ENCODE results near the gene ZNF579. TPM values are rescaled to one million over a fixed set of nuclear protein-coding genes. Genes with fewer than 3 reads are reported as not detected.

Gene ZNF579
- polyA plus RNA-seq, 4 donors: 14.4 to 21.1 (median 18.3) TPM

DNA sequence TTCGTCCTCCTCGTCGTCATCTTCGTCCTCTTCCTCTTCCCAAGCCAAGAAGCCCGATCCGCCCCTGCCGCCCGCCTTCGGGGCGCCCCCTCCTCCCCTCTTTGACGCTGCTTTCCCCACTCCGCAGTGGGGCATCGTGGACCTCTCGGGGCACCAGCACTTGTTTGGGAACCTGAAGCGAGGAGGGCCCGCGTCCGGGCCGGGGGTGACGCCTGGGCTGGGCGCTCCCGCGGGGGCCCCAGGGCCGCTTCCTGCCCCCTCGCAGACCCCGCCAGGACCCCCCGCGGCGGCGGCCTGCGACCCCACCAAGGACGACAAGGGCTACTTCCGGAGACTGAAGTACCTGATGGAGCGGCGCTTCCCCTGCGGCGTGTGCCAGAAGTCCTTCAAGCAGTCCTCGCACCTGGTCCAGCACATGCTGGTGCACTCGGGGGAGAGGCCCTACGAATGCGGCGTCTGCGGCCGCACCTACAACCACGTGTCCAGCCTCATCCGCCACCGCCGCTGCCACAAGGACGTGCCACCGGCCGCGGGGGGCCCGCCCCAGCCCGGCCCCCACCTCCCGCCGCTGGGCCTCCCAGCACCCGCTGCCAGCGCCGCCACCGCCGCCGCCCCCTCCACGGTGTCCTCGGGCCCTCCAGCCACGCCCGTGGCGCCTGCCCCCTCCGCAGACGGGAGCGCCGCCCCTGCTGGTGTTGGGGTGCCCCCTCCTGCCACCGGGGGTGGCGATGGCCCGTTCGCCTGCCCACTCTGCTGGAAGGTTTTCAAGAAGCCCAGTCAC lies 33.5 kb upstream of the ZNF579 start:
- DNase-seq (ENCODE audit: low read depth in 4 of 4, low spot score in 3 of 4): no peak

- DNase-seq (ENCODE audit: low read depth in 4 of 4, low spot score in 3 of 4): no peak
Observed at GRCh38 chr19:55613396-55613795, 32.7 kb upstream of the ZNF579 start.

DNA sequence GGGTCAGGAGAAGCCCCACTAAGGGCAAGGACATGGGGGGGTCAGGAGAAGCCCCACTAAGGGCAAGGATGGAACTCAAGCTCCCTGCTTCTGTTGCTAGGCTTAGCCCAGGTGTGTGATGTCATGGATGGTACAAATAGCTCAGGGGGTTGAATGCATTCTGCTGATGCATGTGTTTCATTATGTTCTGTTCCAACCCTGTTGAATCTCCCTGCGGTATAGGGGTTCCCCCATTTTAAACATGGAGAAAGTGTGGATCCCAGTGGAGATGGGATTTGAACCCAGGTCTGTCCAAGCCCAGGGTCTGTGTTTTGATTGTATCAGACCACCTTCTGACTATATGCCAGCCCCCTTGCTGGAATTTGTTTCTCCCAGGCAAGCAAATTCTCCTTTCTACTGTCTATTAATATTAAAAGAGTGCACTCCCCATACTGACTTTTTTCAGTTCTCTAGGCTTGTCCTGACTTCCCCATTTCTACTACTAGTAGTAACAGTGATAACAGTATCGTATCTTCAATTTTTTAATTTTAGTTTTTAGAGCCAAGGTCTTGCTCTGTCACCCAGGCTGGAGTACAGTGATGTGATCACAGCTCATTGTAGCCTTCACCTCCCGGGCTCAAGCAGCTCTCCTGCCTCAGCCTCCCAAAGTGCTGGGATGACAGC lies 31.5 kb upstream of the ZNF579 start:
- DNase-seq (ENCODE audit: low read depth in 4 of 4, low spot score in 3 of 4): no peak

DNA sequence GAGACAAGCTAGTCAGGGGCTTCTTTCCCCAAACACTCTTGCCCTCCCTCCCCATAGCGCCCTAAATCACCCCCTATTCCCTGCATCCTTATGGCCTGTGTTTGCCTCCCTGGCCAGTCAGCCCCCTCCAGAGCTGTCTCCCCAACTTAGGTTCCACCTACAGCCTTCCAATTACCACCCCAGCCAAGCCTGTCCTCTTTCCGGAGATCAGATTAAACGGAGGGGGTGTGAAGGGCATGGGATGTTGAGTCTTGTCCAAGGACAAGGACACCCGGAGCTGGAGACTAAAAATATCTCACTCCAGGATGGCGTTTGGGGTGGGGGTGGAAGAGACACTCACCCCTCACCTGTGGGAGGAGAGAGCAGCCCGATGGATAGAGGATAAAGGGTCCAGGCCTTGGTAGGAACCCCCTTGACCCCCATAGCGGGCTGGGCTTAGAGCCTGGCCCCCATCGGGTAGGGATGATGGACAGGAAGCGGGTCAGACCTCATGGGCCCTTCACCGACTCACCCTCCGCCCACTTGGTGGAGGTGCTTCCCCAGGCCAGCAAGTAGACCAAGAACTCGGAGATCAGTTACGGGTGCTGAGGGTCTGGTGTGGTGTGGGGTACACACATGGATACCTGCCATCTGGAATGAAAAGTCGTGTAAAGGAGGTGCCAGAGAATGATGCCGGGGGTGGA lies 30.8 kb upstream of the ZNF579 start:
- DNase-seq (ENCODE audit: low read depth in 4 of 4, low spot score in 3 of 4): no peak

GRCh38 chr19:55609326-55609725 lies 28.7 kb upstream of the ZNF579 start:
- DNase-seq (ENCODE audit: low read depth in 4 of 4, low spot score in 3 of 4): no peak

DNA sequence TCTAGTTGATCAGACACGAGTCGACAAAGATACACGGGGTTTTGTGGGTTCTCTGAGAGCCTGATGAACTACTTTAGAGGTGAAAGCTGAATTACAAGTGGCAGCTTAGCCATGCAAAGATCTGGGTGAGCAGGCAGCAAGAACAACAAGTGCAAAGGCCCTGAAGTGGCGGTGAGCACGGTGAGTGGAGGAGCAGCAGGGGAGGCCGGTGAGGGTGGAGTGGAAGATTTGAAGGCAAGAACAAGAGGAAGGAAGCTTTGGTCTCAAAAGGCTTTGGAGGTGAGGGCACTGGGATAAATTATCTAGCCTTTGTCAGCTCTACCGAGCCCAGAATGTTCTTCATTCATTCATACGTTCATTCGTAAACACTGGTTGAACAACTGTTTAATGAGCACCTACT lies 26.2 kb upstream of the ZNF579 start:
- no peak for DNase-seq (ENCODE audit: low read depth in 4 of 4, low spot score in 3 of 4)

DNA sequence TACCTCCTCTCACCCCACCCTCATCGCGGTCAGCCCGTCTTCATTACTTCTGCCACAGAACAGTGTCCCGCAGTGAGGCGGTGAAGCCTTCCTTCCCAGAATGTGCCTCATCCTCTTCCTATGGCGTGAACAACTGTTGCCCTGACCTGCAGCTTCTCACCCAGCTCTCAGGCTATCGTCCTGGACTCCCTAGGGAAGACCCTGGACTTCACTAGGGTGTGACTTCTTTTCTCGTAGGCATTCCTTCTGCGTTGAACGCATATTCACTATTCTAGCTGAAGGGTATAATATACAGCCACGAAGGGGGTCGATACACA lies 25.8 kb upstream of the ZNF579 start:
- no peak for DNase-seq (ENCODE audit: low read depth in 4 of 4, low spot score in 3 of 4)

DNA sequence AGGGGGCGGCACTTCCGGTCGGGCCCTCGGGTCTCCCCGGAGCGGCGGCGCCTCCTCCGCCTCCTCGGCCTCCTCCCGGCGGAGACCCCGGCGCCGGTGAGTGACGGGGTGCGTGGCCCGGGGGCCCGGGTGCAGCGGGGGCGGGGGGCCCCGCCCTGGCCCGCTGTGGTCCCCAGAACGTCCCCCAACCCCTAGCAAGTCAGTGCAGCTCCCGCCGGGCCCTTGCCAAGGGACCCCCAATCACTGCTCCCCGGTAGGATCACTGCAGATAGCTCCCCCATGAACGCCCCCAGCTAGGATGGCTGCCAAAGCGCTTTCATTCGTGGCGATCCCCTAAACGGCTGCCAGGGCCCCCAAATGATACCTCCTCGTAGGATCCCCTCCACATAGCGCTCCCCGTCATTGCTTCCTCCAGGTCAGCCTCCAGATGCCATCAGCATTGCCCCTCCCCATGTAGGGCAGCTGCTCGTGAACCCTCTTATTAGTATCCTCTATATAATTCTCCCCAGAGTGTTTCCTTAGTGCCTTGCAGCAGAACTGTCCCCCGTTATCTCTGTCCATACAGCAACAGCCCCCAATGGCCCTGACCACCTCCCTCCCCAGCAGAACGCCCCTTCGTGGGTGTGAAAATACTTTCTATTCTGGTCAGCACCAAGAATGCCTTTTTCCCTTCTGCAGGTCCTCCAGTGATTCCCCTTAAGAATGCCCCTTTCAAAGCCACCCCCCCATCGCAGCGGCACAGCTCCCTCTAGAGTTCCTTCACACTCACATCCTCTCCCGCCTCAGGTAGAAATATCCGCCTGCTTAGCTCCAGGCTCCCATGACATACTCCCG lies 25.2 kb upstream of the ZNF579 start, which contains the start of gene ZNF865:
TSS of gene ZNF865 (plus strand) at position 11 of the 834 bp plus-strand sequence. CDS start 7,972 bp downstream, outside the sequence.
- DNase-seq (ENCODE audit: low read depth in 4 of 4, low spot score in 3 of 4): peak in 1 of 4 donors; percentile 78

- peak; percentile 93 to 96 (median 94) for DNase-seq (ENCODE audit: low read depth in 4 of 4, low spot score in 3 of 4)
Observed at GRCh38 chr19:55605207-55605636, 24.6 kb upstream of the ZNF579 start.

DNA sequence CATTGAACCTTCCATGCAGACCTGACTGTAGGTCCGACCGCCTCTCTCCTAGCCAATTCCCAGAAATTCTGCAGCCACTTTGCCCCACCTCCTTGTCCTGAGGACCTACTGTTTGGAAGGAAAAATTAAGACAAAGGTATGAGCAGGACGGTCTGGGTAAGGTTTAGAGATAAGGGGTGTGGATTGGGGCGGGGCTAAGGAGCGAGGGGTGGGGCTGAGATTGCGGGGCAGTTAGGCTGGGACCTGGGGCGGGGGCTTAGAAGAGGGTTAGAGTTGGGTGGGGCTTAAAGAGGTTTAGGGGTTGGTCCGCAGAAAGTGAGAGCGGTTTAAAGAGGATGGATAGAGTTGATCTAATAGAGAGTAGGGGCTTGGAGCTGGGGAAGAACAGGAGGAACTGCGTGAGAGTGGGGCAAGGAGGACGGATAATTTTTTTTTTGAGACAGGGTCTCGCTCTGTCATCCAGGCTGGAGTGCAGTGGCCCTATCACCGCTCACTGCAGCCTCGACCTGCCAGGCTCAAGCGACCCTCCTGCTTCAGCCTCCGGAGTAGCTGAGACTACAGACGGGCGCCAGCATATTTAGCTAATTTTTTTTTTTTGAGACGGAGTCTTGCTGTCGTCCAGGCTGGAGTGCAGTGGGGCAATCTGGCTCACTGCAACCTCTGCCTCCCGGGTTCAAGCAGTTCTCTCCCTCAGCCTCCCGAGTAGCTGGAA lies 23.1 kb upstream of the ZNF579 start:
- DNase-seq (ENCODE audit: low read depth in 4 of 4, low spot score in 3 of 4): no peak

DNA sequence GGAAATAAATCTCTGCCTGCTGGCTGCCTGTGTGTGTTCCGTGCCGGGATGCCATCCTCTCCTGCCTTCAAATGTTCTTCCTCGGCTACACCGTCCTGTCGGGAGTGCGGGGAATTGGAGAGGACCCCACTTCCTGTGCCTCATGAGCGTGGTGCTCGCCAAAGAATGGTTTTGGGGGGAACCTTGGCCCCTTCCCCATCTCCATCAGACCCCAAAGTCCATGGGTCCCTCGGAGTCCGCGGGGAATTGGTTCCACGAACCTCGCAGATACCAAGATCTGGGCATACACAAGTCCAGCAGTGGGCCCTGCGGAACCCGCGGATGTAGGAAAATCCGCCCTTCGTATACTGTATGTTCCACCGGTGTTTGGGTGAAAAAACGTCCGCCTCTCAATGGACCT lies 22.5 kb upstream of the ZNF579 start:
- no peak for DNase-seq (ENCODE audit: low read depth in 4 of 4, low spot score in 3 of 4)

- DNase-seq (ENCODE audit: low read depth in 4 of 4, low spot score in 3 of 4): no peak
Observed at GRCh38 chr19:55602104-55603001, 21.7 kb upstream of the ZNF579 start.

- no peak for DNase-seq (ENCODE audit: low read depth in 4 of 4, low spot score in 3 of 4)
Observed at GRCh38 chr19:55601084-55601483, 20.4 kb upstream of the ZNF579 start.

DNA sequence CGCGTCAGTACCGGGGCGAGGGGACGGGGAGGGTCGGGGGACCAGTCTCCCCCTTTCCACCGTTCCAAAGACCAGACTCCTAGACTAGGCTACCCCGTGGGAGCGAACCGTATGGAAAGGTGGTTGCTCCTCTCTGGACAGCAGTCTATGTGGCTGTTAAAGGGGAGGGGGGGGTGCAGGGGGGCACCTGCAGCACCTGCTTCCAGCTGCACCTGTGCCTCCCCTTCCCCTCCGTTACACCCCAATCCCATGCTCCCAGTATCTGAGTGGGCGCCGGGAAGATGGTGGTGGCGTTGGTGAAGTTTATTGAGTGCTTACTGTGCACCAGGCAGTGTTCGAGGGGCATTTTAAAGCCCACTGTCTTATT lies 20.0 kb upstream of the ZNF579 start:
- no peak for DNase-seq (ENCODE audit: low read depth in 4 of 4, low spot score in 3 of 4)

GRCh38 chr19:55599842-55600661 lies 19.4 kb upstream of the ZNF579 start, which contains the start of gene ZNF524:
Gene ZNF524, plus strand, starts transcription at chr19:55600288. Its CDS starts 1,825 bp downstream, at chr19:55602113.
- DNase-seq (ENCODE audit: low read depth in 4 of 4, low spot score in 3 of 4): peak; percentile 77 to 99 (median 91)

DNA sequence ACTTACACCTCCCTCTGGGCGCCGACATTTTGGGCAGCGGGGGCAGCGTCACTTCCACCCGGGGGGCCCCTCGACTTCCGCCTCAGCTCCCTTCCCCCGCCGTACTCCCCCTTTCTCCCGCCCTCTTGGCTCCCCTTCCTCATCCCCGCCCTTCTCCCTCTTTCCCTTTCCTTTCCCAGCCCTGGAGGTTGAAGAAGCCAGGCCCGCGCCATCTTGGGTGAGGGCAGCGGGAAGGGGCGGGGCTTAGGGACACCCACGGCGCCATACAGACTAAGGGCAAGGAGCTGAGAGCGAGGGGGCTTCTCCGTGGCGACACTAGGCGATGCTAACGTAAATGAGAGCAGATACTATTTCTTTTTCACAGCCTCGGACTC lies 18.8 kb upstream of the ZNF579 start, which contains the start of gene FIZ1:
TSS of gene FIZ1 (minus strand) at position 50 of the 374 bp plus-strand sequence. CDS start 1,652 bp downstream, outside the sequence.
- DNase-seq (ENCODE audit: low read depth in 4 of 4, low spot score in 3 of 4): peak; percentile 98 to 100 (median 100)

- DNase-seq (ENCODE audit: low read depth in 4 of 4, low spot score in 3 of 4): peak; percentile 81 to 86 (median 82)
Observed at GRCh38 chr19:55598719-55599467, 18.2 kb upstream of the ZNF579 start.

Data from right renal pelvis (tissue), 4 donors.